Dendritic cell treated with granulocyte-macrophage colony-stimulating factor and Interleukin-4, amounts not matched to agents 40 ng/mL and 50 ng/mL, for 4 days (primary cell): Measurements from ENCODE around the gene MYZAP.

Experiments
- H3K27ac Mint-ChIP-seq: one replicate; pipeline ENCODE4 v1.8.0; 2022; ENCODE audit warnings: mild to moderate bottlenecking, mixed read lengths
- H3K27me3 Mint-ChIP-seq: one replicate; pipeline ENCODE4 v1.8.0; 2022; ENCODE audit warnings: mild to moderate bottlenecking, mixed read lengths
- H3K36me3 Mint-ChIP-seq: one replicate; pipeline ENCODE4 v1.8.0; 2022; ENCODE audit warnings: low read depth, mixed read lengths
- H3K4me1 Mint-ChIP-seq: one replicate; pipeline ENCODE4 v1.8.0; 2022; ENCODE audit warnings: low read depth, mixed read lengths
- H3K4me3 Mint-ChIP-seq: one replicate; pipeline ENCODE4 v1.8.0; 2022; ENCODE audit warnings: mild to moderate bottlenecking, moderate library complexity, mixed read lengths
- H3K9me3 Mint-ChIP-seq: one replicate; pipeline ENCODE4 v1.8.0; 2022; ENCODE audit warnings: mixed read lengths
- intact Hi-C: fragments of 100-400 bp; cut with micrococcal nuclease; formaldehyde crosslinking; loops from one replicate; pipeline ENCODE4 v1.15.0; 2022

MYZAP gene

DNA sequence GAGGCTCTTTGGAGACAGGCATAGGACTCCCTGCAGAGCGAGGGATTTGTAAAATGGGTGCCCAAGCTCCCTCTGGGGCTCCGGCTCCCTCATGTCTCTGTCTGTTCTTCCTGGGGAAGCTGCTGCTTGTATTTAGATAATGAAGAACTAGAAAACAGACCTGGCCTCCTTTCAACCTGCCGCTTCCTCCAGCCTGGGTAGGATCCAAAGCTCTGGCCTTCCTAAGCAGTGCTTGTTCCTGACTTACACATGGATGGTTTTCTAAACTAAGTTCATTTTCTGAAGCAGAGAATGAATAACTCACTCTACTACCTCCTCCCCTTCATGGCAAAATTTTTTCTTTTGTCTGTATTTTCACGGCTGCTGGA lies 36.9 kb upstream of the MYZAP start:
- H3K27ac Mint-ChIP-seq, result peak overlapping the region; percentile 38
- H3K4me3 Mint-ChIP-seq, result no peak overlapping the region
- H3K4me1 Mint-ChIP-seq, result peaks cover 13% of the 10 kb centered on the region
- H3K36me3 Mint-ChIP-seq, result no peaks in the 10 kb centered on the region
- H3K27me3 Mint-ChIP-seq, result peaks cover 4% of the 10 kb centered on the region
- intact Hi-C loops, result loop anchor here (5.0 kb wide), 1 partner anchor 83 kb away; no protein-coding TSS in a partner anchor
- H3K9me3 Mint-ChIP-seq, result no peaks in the 10 kb centered on the region

DNA sequence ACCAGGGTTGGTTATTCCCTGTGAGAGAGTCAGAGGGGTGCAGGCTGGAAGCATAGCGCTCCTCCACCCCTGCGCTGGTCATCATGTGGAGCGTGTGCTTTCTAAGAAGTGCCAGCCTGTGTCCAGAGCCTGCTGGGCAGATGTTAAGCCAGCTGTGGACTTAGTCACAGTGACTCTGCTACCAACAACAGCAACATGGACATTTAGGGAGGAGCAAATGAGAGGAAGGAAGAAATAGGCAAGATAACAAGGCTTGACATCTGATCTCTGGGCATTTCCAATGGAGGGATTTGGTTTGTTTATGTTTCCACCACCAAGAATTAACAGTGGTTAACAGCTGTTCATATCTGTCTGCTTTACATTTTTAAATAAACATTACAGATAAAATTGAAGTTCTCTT lies 36.4 kb upstream of the MYZAP start:
- intact Hi-C loops, result loop anchor here (5.0 kb wide), 1 partner anchor 82 kb away; no protein-coding TSS in a partner anchor
- no peaks in the 10 kb centered on the region for H3K36me3 Mint-ChIP-seq
- peak overlapping the region; percentile 38 for H3K27ac Mint-ChIP-seq
- H3K27me3 Mint-ChIP-seq, result peaks cover 4% of the 10 kb centered on the region
- no peak overlapping the region for H3K4me3 Mint-ChIP-seq
- no peaks in the 10 kb centered on the region for H3K9me3 Mint-ChIP-seq
- H3K4me1 Mint-ChIP-seq, result peaks cover 12% of the 10 kb centered on the region

DNA sequence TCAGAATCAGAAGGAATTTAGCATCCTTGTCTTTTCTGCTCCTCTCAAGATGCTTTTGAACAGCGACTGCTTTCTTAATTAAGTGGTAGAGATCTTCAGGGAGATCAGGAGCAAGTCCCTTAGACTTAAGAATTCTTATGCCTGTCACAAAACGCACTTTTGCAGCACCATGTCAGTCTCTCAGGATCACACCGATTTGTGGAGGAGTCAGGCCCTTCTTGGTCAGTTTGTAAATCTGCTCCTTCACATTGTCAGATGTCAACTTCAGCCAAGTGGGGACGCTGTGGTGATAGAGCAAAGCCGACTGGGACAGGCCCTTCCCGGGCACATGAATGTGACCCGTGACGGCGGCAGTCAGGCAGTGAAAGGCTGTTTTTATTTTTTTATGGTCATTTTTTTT lies 35.7 kb upstream of the MYZAP start:
- H3K27ac Mint-ChIP-seq, result no peak overlapping the region
- H3K27me3 Mint-ChIP-seq, result peaks cover 4% of the 10 kb centered on the region
- H3K9me3 Mint-ChIP-seq, result no peaks in the 10 kb centered on the region
- intact Hi-C loops, result loop anchor here (5.0 kb wide), 1 partner anchor 81 kb away; no protein-coding TSS in a partner anchor
- H3K36me3 Mint-ChIP-seq, result no peaks in the 10 kb centered on the region
- peaks cover 6% of the 10 kb centered on the region for H3K4me1 Mint-ChIP-seq
- H3K4me3 Mint-ChIP-seq, result no peak overlapping the region

DNA sequence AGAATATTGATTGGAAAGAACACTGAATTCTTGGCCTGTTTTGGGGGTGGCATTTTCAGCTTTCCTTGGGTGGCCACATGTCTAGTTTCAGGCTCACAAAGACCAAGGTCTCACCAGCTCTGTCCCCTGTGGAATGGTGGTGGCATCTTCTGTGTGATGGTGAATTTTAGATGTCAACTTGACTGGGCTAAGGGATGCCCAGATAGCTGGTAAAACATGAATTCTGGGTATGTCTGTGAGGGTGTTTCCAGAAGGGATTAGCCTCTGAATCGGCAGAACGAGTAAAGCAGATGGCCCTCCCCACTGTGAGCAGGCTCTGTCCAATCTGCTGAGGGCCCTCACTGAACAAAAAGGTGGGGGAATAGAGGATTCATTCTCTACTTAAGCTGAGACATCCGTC lies 34.4 kb upstream of the MYZAP start:
- Mint-ChIP-seq H3K4me1 (peaks cover 14% of the 10 kb centered on the region), H3K4me3 (no peak overlapping the region), H3K9me3 (no peaks in the 10 kb centered on the region), H3K27ac (no peak overlapping the region), H3K27me3 (peaks cover 6% of the 10 kb centered on the region), H3K36me3 (no peaks in the 10 kb centered on the region)
- intact Hi-C loops, result loop anchor here (5.0 kb wide), 1 partner anchor 80 kb away; no protein-coding TSS in a partner anchor

DNA sequence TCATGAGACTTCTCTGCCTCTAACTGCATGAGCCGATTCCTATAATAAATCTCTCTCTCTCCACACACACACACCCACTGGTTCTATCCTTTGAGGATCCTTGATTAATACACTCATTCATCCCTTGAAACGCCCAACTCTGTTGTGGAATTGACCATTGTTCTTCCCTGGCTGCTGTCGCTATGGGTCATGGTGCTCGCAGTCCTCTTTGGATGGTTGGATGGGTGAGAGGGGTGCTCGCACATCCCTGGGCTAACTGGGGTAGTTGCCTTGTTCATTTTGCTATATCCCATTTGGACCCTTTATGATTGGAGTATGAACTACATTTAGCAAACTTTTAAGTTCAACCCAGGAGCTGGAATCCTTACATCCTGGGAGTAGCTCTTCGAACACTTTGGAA lies 33.9 kb upstream of the MYZAP start:
- Mint-ChIP-seq H3K4me1 (peaks cover 19% of the 10 kb centered on the region), H3K9me3 (no peaks in the 10 kb centered on the region), H3K4me3 (no peak overlapping the region), H3K27me3 (peaks cover 10% of the 10 kb centered on the region), H3K36me3 (no peaks in the 10 kb centered on the region), H3K27ac (no peak overlapping the region)
- intact Hi-C loops, result loop anchor here (2.0 to 5.0 kb wide), 2 partner anchors 79 to 303 kb away; no protein-coding TSS in a partner anchor

DNA sequence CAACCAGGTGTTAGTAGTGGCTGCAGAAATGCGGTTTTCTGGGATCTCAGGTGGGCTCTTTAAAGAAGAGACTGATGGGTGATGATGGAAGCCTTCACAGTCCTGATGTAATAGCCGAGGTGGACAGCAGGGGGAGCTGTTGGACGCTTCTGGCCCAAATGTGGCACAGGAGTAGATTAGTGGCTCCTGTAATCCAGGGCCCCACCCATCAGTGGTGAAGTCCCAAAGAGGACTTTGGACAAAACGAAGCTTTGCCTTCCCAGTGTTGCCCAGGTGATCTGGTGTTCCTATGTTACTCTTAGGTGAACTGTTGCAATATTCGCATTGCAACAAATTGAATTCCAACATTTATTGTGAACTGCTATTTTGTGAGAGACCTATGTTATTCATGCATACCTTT lies 31.8 kb upstream of the MYZAP start:
- Mint-ChIP-seq H3K4me3 (no peak overlapping the region), H3K4me1 (peaks cover 29% of the 10 kb centered on the region), H3K27me3 (peaks cover 22% of the 10 kb centered on the region), H3K36me3 (no peaks in the 10 kb centered on the region), H3K9me3 (no peaks in the 10 kb centered on the region), H3K27ac (no peak overlapping the region)
- intact Hi-C loops, result loop anchor here (2.0 to 10.0 kb wide), 7 partner anchors 29 to 585 kb away; partner anchors contain the start of gene POLR2M

DNA sequence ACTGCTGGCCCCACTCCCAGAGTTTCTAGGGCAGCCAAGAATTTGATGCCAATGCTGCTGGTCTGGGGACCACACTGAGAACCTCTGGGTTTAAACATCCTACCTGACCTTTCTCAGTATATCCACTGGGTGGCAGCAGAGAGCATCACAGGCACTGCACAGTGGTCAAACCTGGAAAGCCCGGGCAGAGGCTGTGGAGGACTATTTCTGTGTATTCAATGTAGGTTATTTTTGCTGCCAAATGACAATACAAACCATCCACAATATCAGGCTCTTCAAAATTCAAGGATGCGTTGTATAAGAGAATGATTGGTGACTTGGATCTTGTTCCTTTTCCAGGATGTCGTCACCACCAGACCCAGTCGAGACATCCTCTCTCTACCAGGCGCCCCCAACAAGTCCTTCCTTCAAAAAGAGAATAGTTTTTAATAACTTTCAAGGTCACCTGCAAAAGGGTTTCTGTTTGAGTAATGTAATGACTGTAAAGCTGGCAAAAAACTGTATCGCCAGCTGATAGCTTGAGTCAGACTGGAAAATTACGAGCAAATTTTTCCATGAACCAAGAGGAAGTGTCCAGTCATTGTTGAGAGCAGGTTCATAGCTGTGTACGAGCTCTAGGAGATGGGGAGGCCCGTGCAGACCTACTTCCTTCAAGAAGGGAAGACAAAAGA lies 30.5 kb upstream of the MYZAP start:
- Mint-ChIP-seq H3K36me3 (no peaks in the 10 kb centered on the region), H3K9me3 (no peaks in the 10 kb centered on the region), H3K27me3 (peaks cover 27% of the 10 kb centered on the region), H3K4me1 (peaks cover 37% of the 10 kb centered on the region), H3K27ac (peak overlapping the region; percentile 86), H3K4me3 (peak overlapping the region; percentile 32)
- intact Hi-C loops, result loop anchor here (2.0 to 10.0 kb wide), 5 partner anchors 28 to 584 kb away; partner anchors contain the start of gene POLR2M

DNA sequence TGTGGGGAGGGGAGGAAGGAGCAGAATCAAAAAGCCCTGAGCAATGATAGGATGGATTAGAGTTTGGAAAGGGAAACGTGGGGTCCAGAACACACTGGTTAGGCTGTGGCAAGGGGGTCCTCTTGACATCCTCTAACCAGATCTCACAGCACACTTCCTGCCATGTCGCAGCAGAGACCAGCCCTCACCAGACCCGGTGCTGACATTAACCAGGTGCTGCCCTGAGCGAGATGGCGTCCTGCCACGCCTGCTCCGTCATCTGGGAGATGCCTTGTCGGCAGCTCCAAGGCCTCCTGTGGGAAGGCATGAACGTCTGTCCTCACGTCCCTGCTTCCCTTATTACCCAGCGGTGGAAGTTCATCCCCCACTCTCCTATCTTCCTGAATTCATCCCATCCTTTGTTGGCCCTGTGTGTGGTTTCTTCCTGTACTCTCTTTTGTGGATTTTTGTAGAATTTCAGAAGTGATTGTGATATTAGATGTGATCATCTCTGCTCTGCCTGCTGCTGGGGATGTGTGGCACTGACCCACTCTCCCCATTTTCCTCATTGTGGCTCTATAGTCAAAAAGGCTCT lies 29.4 kb upstream of the MYZAP start:
- intact Hi-C loops, result loop anchor here (10.0 kb wide), 2 partner anchors 513 to 583 kb away; no protein-coding TSS in a partner anchor
- no peak overlapping the region for H3K4me3 Mint-ChIP-seq
- peaks cover 27% of the 10 kb centered on the region for H3K27me3 Mint-ChIP-seq
- H3K4me1 Mint-ChIP-seq, result peaks cover 37% of the 10 kb centered on the region
- H3K36me3 Mint-ChIP-seq, result no peaks in the 10 kb centered on the region
- peak overlapping the region; percentile 86 for H3K27ac Mint-ChIP-seq
- H3K9me3 Mint-ChIP-seq, result no peaks in the 10 kb centered on the region

DNA sequence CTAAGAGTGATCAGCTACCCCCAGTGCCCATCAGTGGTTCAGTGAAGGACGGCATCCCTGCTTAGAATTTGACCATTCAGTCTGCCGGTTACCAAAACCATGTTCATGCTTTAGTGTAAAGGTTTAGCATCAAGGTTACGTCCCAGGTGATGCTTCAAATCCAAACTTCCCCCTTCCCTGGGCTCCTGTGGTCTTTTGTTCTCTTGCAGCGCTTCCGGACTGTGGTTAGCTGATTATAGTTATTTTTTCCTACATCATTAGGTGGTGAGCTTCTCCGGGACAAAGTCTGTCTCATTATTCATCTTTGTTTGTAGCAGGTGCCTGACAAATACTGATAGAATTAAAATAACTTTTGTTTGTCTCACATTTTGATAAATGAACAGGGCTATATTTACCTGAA lies 28.3 kb upstream of the MYZAP start:
- intact Hi-C loops, result loop anchor here (10.0 kb wide), 2 partner anchors 511 to 581 kb away; no protein-coding TSS in a partner anchor
- Mint-ChIP-seq H3K27me3 (peaks cover 27% of the 10 kb centered on the region), H3K4me1 (peaks cover 37% of the 10 kb centered on the region), H3K4me3 (no peak overlapping the region), H3K27ac (peak overlapping the region; percentile 86), H3K36me3 (no peaks in the 10 kb centered on the region), H3K9me3 (no peaks in the 10 kb centered on the region)

DNA sequence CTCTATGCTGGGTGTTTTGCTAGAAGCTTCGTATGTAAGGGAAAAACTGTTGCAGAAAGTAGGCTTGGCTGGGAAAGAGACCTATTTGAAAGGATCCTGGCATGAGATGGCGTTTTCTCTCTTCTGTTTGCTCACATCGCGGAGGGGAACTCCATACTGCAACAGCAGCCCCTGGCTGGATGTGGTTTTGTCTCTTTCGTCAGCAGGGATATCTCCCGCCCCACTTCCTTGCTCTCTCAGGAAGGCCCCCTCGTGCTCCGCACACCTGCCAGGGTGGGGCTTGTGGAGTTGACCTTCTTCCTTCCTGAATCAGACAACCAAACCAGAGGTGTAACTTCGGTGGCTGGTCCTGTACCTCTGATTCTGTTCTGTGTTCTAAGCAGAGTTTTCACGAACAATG lies 26.4 kb upstream of the MYZAP start:
- no peaks in the 10 kb centered on the region for H3K36me3 Mint-ChIP-seq

DNA sequence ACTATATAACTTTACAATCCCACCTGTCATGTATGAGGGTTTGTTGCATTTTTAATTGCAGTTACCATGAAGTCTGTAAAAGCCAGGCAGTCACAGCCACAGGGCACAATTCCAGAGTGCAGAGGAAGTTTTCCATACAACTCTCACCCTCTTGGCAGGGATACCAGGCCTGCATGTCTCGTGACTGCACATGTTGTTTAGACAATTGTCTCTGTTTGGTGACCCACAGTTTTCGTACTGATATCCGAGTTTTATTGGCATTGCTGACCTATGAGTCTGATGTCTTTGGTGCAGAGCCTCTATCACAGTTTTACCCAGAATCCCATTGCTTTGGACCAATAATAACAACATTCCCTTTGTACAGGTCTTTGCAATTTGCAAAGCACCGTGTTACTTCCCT lies 24.9 kb upstream of the MYZAP start:
- peaks cover 50% of the 10 kb centered on the region for H3K4me1 Mint-ChIP-seq
- intact Hi-C loops, result loop anchor here (10.0 kb wide), 2 partner anchors 508 to 578 kb away; no protein-coding TSS in a partner anchor
- no peaks in the 10 kb centered on the region for H3K9me3 Mint-ChIP-seq

More for the DNA sequence above, 26.4 kb upstream of the MYZAP start:
- H3K9me3 Mint-ChIP-seq, result no peaks in the 10 kb centered on the region
- intact Hi-C loops, result loop anchor here (10.0 kb wide), 2 partner anchors 509 to 579 kb away; no protein-coding TSS in a partner anchor
- H3K27me3 Mint-ChIP-seq, result peaks cover 22% of the 10 kb centered on the region
- H3K4me3 Mint-ChIP-seq, result peak overlapping the region; percentile 47
- peak overlapping the region; percentile 82 for H3K27ac Mint-ChIP-seq
- H3K4me1 Mint-ChIP-seq, result peaks cover 45% of the 10 kb centered on the region

DNA sequence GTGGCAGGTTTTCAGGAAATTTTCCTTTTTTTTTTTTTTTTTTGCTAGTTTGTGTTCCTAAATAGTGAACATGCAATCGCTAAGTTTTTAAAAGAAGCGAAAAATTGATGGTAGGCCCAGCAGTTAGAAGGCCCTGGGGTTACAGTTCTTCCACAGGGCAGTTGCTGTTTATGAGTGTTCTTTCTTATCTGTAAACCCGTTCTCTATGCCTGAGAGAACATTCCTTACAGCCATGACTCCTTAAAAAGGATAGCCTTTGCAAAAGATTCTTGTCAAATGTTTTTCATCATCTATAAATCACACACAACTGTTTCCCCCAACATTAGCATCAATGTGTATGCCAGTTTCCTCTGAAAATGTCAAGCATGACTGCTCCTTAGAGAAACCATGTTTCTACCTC lies 23.8 kb upstream of the MYZAP start:
- H3K4me1 Mint-ChIP-seq, result peaks cover 44% of the 10 kb centered on the region

More for the DNA sequence above, 24.9 kb upstream of the MYZAP start:
- Mint-ChIP-seq H3K36me3 (no peaks in the 10 kb centered on the region), H3K27me3 (peaks cover 21% of the 10 kb centered on the region), H3K27ac (no peak overlapping the region), H3K4me3 (no peak overlapping the region)

DNA sequence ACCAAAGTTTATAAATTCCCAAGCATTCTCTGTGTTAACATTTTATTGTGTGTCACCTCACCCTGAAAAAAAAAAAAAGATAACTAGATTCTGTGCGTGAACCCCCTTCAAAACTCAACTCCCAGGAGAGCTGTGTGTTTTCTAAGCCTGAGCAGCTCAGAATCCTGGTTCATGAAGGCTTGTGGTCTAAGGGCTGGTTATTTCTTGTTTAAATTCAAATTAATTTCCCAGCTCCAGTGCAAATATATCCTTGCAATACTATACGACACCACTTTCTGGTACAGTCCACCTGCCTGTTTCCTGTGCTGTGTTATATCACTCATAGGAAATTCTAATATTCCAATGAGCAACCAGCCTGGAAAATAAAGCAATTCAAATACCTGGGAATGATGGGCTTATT lies 23.4 kb upstream of the MYZAP start:
- peaks cover 13% of the 10 kb centered on the region for H3K27me3 Mint-ChIP-seq
- H3K4me3 Mint-ChIP-seq, result no peak overlapping the region
- H3K4me1 Mint-ChIP-seq, result peaks cover 40% of the 10 kb centered on the region
- no peaks in the 10 kb centered on the region for H3K36me3 Mint-ChIP-seq
- no peaks in the 10 kb centered on the region for H3K9me3 Mint-ChIP-seq
- H3K27ac Mint-ChIP-seq, result no peak overlapping the region
- intact Hi-C loops, result loop anchor here (10.0 kb wide), 2 partner anchors 507 to 577 kb away; no protein-coding TSS in a partner anchor

More for the DNA sequence above, 23.8 kb upstream of the MYZAP start:
- no peak overlapping the region for H3K4me3 Mint-ChIP-seq
- H3K27me3 Mint-ChIP-seq, result peaks cover 16% of the 10 kb centered on the region
- intact Hi-C loops, result loop anchor here (10.0 kb wide), 2 partner anchors 507 to 577 kb away; no protein-coding TSS in a partner anchor
- H3K27ac Mint-ChIP-seq, result no peak overlapping the region
- no peaks in the 10 kb centered on the region for H3K36me3 Mint-ChIP-seq
- H3K9me3 Mint-ChIP-seq, result no peaks in the 10 kb centered on the region

DNA sequence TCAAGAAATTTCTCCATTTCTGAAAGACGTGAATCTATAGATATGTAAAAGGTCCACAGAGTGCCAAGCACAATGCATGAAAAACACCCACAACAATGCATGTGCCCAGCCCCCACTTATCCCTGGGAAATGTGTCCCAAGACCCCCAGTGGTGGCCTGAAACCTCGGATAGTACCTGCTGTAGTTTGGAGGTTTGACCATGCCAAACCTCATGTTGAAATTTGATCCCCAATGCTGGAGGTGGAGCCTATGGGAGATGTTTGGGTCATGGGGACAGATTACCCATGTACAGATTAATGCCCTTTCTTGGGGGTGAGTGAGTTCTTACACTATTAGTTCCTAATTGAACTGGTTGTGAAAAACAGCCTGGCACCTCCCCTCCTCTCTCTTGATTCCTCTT lies 21.4 kb upstream of the MYZAP start:
- H3K27me3 Mint-ChIP-seq, result peaks cover 5% of the 10 kb centered on the region
- peaks cover 31% of the 10 kb centered on the region for H3K4me1 Mint-ChIP-seq
- intact Hi-C loops, result no loop called here
- H3K9me3 Mint-ChIP-seq, result no peaks in the 10 kb centered on the region
- no peak overlapping the region for H3K4me3 Mint-ChIP-seq
- no peaks in the 10 kb centered on the region for H3K36me3 Mint-ChIP-seq
- peak overlapping the region; percentile 48 for H3K27ac Mint-ChIP-seq
